ENCODE results near the gene PASK.

GRCh38 chr2:241187918-241188234 lies 38.6 kb upstream of the PASK start:
- TF ChIP-seq CTCF (IDR thresholded peaks at IDR 0.05): no peak
- TF ChIP-seq POLR2A (IDR thresholded peaks at IDR 0.05): no peak
